Endometrial microvascular endothelial cells (primary cell): Measurements from ENCODE around the gene PPCDC. TPM values are rescaled to one million over a fixed set of nuclear protein-coding genes. Genes with fewer than 3 reads are reported as not detected.

ENCODE experiments used
- in situ Hi-C: cut with HindIII; loops from 2 replicates; pipeline ENCODE4 v1.10.0; 2017; ENCODE audit warnings: low sequenced_read_pairs, low pct_unique_long_range_greater_than_20kb; ENCODE audit errors: inconsistent ontology term
- total RNA-seq: library from RNA; depleted of rRNA; stranded (reverse); fragments of >200 nt; gene quantifications from one replicate; pipeline ENCODE4 v1.2.3, GENCODE V29; 2015; ENCODE audit errors: inconsistent ontology term

Gene PPCDC
- total RNA-seq, 1 donor from 2014 or later: 29.0 TPM

DNA sequence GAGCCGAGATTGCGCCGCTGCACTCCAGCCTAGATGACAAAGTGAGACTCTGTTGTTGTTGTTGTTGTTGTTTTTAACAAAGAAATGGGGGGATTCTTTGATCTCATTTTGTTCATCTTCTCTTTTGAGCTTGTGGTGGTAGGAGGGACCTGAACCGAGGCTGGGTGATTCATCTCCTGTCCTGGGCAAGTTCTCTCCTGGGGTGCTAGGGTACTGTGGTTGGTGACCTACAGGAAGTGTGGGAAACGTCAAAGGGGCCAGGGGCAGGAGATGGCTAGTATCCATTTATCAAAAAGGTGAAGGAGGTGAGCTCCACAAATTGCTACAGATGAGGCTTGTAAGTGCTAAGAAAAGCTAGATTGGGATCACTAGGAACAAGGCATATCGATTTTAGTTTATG is 14.3 kb downstream of the PPCDC start:
- in situ Hi-C loops: no loop called here

DNA sequence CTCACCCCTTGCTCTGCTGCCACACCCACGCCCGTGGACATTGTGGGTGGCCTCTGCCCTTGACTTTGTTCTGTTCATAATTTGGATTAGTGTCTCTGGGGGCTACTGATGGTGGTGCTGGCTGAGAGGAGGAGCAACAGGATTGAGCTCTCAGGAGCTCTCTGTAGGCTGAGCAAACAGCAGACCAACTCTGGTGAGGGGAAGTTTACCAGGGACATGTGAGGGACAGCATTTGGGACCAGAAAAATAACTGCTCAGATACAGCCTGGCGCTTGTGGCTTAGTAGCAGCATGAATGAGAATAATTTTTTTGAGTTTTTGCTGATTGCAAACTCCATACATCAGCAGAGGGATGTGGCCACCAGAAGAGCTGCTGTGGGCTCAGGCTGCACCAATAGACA is 14.8 kb downstream of the PPCDC start:
- in situ Hi-C loops: no loop called here

DNA sequence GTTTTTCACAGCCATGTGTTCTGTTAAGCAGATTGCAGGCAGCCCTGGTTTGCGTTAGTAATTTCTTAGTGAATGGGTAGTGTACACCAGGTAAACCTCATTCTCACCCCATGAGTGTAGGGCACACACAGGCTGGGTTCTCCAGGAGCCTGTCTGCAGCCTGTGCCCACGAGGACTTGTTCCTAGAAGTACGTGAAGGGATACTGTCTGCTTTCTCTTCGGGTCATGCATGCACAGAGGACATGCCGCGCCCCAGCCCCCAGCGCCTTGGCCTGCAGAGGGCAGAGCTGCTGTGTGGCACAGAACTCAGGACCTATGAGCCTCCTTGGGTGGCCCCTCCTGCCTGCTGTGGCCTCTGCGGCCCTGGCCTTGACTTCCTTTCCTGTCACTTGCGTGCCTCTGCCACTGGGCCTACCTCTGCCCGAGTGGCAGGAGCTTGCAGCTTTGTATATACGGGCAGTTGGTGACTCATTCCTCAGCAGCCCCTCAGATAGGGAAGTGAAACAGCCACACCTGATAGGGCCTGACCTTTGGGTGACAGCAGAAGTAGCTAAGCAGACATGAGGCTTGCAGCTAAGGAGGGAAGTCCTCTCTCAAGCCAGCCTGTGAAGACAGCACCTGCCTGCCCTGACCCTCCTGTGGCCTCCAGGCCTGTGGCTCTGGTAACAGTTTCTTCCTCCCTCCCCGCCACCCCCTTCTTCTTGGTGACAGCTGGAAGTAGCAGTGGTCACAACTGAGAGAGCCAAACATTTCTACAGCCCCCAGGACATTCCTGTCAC is 19.5 kb downstream of the PPCDC start:
- in situ Hi-C loops: no loop called here

DNA sequence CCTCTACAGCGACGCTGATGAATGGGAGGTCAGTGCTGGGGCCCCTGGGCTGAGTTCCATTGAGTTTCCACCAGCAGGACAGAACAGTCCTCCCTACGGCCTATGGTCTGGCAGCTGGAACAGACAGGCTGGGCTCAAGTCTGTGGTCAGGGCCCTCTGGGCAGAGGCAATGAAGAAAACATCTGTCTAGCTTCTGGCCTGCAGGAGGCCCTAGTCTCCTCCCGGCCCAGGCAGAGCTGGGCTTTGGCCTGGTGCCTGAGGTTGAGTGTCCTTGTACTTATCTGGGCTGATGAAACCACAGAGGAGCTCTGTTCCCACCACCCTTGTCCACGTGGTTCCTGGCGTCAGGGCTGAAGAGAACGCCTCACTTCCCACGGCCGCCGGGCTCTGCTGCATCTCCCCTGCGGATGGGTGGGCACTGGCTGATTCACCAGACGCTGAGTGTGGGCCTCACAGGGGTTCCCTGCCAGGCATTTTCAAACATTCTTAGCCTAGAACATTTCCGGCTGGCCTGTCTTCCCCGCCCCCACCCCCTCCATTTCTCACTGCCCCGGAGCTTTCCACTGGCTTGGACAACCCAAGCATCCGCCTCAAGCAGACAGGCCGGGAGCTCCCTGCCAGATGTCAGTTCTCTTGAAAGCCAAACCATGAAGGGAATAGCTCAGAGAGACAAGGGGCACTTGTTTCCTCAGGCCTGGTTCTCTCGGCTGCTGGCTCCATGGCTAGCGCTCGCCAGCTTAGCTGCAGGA is 20.3 kb downstream of the PPCDC start:
- in situ Hi-C loops: no loop called here

DNA sequence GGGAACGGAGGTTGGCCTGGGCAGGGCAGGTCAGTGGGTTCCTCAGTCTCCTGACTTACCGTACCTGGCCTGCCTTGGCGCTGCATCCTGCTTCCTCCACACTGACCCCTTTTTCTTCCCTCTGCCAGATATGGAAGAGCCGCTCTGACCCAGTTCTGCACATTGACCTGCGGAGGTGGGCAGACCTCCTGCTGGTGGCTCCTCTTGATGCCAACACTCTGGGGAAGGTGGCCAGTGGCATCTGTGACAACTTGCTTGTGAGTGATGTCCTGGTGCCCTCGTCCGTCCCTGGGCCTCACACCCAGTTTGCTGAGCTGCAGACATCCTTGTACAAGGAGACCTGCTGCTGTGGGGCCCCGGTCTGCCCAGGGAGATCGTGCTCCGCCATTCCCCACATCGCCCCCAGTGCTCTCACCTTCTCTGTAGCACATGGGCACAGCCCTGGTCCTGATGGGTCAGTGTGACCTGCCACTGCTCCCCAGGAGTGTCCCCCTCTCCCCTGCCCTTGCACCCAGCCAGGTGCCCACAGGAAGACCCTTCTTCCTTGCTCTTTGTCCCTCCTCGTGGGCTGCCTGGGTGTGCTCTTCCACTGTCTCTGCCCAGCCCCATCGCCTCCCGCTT is 21.0 kb downstream of the PPCDC start:
- in situ Hi-C loops: no loop called here

DNA sequence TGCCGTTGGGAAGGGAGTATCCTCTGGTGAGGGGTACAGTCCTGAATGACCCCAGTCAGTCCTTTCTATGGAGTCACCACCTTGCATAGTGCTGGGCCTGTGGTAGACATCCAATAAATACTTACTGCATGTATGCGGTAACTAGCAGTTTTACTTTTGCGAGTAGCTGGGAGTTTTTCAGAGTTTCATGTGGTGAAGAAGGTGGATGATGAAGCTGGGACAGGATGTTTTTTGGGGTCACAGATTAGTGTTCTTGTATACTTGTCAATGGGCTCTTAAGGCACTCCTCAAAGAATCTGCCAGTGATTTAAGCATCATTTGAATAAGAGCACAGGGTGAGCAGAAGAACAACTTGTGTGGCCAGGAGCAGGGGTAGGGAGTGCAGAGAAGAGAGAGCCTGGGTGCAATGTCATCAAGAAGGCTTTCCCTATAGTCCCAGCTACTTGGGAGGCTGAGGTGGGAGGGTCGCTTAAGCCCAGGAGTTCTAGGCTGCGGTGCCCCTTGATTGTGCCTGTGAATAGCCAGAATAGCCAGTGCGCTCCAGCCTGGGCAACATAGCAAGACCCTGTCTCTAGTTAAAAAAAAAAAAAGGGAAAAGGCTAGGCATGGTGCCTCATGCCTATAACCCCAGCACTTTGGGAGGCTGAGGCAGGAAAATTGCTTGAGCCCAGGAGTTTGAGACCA is 22.1 kb downstream of the PPCDC start:
- in situ Hi-C loops: no loop called here

DNA sequence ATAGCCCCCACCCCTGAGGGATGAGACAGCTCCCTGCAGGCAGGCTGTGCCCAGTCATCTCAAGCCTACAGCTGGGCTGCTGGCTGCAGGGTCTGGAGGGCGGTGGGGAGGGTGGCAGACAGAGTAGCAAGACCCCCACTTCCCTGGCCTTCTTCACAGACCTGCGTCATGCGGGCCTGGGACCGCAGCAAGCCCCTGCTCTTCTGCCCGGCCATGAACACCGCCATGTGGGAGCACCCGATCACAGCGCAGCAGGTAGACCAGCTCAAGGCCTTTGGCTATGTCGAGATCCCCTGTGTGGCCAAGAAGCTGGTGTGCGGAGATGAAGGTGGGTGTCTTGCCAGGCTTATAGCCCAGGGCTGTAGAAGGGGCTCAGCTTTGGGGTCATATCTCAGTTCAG is 25.0 kb downstream of the PPCDC start:
- in situ Hi-C loops: no loop called here

DNA sequence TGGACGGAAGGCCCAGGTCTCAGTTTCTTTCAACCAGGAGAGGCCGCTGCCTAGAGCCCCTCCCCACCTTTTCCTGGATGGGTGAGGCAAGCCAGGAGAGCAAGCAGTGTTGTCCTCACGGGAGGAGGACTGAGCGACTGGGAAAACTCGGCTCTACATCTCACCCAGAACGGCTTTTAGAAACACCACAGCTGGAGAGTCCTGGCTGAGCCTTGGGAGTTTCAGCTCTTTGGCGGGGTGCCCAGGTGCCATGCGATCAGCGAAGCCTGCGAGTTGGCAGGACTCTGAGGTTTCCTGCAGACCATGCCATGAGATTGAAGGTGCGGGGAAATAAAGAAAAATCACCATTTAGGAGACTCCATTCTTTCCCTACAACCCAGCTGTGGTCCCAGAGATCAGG is 26.0 kb downstream of the PPCDC start:
- in situ Hi-C loops: no loop called here

DNA sequence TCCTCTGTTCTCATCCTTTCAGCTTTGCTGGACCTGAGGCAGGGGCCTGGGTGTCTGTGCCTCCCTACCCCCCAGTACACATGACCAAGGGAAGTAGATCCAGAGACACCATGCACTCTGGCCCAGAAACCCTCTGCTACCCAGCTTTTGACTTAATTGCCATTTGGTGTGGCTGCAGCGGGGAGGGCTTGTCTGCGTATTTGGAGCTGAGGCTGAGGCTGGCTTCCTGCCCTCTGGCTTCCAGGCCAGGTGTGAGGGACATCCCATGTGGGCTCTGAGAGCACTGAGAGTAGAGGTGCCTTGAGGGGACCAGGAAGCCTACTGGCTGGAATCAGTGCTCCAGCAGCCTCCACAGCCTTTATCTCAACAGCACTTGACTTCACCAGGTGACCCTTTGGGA is 26.9 kb downstream of the PPCDC start:
- in situ Hi-C loops: no loop called here

DNA sequence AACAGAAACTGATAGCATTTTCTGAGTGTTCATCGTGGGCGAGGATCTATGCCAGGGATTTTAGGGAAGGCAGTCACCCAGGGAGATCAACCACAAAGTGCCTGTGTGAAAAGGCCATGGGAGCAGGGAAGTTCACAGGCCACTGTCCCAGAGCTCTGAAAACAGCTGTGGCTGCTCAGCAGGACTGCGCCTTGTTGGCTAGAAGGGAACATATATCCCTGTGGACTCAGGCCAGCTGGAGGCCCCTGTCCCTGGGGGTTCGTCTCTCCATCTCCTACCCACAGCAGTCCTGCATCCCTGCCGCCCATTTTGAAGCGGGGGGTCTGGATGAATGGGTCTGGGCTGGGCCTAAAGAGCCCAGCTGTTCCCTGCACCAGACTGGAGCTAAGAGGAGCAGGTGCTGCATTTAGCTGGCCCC is 27.8 kb downstream of the PPCDC start:
- in situ Hi-C loops: no loop called here

DNA sequence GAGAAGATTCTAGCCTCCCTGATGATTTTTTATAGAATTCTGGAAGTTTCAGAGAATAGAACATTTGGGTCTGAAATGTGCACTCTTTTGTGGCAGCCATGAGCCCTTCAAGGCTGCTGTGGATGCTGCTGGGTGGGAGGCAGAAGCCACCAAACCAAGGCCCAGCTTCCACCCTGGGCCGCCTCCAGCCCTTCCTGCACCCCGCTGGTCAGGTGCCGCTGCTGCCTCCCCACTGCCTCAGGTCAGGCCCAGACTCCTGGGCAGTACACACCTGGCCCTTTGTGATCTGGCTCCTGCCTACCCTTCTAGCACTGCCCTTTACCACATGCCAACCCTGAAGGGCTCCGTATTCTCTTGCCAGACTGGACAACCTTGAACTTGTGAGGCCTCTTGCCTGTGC is 28.3 kb downstream of the PPCDC start:
- in situ Hi-C loops: no loop called here

DNA sequence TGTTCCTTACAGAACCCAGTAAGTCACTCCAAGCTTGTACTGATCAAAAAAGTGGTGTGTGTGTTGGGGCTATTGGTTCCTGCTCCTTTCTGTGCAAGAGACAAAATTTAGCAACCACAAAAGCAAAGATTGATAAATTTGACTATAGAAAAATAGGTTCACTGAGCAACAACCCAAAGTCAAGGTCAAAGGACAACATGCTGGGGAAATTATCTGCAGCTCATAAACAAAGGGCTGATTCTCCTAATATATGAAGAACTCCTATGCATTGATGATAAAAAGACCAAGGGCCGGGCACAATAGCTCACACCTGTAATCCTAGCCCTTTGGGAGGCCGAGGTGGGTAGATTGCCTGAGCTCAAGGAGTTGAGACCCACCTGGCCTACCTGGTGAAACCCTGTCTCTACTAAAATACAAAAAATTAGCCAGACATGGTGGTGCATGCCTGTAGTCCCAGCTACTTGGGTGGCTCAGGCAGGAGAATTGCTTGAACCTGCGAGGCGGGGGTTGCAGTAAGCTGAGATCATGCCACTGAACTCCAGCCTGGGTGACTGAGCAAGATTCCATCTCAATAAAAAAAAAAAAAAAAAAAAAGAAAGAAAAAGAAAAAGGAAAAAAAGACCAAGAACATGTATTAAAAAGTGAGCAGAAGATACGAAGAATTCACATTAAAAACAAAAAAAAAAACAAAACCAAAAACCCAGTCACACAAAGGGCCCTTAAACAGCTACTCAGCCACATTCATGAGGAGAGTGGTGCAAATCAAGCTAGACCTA is 29.8 kb downstream of the PPCDC start:
- in situ Hi-C loops: no loop called here

DNA sequence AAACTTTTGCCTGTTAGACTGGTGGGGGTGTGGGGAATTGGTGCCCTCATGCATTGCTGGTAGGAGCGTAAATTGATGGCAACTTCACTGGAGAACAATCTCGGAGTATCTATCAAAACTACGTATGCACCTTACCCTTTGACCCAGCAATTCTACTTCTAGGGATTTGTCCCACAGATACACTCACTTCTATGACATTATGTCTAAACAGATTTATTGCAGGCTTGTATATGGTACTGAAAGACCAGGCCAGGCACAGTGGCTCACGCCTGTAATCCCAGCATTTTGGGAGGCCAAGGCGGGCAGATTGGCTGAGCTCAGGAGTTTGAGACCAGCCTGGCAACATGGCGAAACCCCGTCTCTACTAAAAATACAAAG is 30.3 kb downstream of the PPCDC start:
- in situ Hi-C loops: no loop called here

DNA sequence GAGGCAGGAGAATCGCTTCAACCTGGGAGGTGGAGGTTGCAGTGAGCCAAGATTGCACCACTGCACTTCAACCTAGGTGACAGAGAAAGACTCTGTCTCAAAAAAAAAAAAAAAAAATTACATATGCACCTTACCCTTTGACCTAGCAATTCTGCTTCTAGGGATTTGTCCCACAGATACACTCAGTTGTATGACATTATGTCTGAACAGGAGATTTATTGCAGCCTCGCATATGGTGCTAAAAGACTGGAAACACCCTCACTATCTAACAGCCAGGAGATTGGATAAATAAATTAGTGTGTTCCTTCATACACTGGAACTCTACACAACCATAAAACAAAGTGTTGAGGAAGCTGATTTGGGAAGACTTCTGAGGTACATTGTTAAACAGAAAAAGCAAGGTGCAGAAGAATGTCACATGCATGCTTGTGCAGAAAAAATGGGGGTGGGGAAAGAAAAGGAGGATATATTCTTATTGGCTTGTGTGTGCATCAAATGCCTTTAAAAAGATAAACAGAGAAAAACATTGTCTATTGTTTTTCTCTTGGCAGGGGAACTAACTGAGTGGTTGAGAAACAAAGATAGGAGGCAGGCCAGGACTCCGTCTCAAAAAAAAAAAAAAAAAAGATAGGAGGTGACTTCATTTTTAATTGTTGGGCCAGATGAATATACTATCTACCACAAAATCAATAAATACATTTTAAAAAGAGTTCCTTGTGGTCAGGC is 30.9 kb downstream of the PPCDC start:
- in situ Hi-C loops: no loop called here

DNA sequence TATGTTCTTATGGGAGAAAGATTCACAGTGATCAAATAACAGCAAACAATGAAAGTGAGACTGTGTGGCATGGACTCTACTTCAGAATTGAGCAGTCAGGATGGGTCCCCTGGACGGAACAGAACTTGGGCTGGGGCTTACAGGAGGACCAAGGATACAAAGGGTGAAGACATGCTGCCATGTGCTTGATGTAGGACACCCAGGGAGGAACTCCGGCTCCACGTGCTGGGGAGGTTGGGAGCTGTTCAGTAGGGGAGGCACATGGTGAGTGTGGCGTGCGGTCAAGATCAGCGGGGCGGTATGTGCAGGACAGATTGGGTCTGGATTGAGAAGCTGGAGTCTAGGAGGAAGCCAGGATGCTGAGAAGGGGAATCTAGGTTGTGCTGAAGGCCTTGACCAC is 32.6 kb downstream of the PPCDC start:
- in situ Hi-C loops: no loop called here

DNA sequence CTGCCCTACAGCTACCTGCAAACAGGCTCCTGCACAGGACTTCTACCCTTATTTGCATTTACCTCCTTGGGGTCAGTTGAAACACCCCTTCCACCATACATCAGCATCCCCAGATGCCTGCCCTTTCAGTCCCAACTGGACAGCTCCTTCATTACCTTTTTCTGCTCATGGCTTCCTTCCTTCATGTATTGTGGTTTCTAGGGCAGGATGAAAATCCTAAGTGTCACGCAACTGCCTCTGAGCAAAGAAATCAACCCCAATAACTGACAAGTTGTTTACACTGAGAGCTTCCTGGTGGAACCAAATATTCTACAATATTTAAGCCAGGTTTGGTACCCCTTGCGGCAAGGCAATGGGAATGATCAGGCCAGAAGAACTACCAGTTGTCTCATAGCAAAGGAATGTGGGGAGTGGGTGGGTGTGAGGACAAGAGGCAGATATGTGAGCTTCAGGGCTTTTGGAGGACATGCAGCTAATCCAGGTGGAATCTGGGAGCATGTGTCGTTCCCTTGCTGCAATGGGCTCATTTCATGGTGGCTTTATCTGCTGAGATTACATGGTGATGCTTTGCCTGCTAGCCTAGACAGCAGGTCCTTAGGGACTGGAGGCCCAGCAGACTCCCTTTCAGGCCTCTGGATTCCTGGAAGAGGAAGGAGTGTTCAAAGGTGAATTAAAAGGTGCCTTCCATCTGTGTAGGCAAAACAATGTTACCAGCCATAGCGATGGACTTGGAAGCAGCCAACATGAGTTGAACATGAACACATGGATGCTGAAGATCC is 34.9 kb downstream of the PPCDC start:
- in situ Hi-C loops: no loop called here

DNA sequence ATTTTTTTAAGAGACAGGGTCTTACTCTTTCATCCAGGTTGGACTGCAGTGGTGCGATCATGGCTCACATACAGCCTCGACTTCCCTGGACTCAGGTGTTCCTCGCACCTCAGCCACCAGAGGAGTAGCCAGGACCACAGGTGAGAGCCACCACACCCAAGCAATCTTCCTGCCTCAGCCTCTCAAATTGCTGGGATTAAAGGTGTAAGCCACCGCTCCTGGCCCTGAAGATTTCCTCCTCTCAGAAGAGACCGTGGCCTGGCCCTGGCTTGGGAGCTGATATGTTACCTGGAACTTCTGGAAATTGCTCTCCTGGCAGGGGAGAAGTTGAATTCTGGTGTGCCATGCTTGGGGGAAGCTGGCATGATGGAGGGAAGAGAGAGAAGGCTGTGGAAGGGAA is 36.2 kb downstream of the PPCDC start:
- in situ Hi-C loops: no loop called here

DNA sequence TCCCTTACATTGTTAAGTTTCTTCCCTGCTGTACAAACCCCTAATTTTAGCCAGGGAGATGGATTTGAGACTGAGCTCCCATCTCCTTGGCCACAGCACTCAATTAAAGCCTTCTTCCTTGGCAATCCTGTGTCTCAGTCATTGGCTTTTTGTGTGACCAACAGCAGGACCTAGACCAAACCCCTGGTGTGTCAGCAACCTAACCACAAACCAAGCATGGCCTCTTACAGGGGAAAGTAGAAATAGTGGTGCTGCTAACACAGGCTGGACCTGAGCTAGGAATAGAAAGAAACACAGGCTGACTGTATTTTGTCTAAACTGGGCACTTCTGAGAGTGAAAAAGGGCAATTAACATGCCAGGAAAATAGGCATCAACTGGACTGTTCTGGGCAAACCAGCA is 37.9 kb downstream of the PPCDC start:
- in situ Hi-C loops: no loop called here
